Upper lobe of left lung (tissue), 4 donors: ENCODE data around the gene ANXA6.

Source experiments
- POLR2A ChIP-seq, 4 donors: fragments of 450-650 bp; IDR thresholded peaks; one replicate each; pipeline ENCODE4 v1.5.1; 2016 to 2017; ENCODE audit warnings: antibody characterized with exemption in 4 of 4, mild to moderate bottlenecking in 2 of 4
- TF ChIP-seq, protein P1 (sequence below), 6 experiments: fragments of 450-650 bp in 4 of 6; fragments of 200-600 bp in 2 of 6; sonication (generic) in 2 of 6; IDR thresholded peaks; one replicate each; pipeline ENCODE4 v1.5.1; 2016 to 2019; ENCODE audit warnings: antibody characterized with exemption in 6 of 6

DNA sequence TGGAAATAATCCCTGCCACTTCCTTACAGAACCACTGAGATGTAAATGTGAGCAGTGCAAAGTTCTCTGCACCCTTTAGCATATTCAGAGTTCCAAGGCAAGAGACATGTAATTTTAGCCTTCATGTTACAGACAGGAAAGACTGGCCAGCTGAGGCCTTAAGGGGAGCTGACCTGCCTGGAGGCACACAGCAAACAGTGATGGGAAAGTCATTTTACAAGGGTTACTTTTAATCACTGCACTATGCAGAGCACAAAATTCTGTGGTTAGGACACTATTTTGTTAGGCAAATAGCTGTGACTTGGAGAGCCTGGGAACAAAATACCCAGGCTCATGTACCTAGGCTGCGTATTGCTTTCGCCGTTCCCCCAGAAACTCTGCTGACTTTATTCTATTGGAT lies 46.6 kb downstream of the ANXA6 start:
- TF ChIP-seq POLR2A (IDR thresholded peaks at IDR 0.05), result no peak
- TF ChIP-seq, protein P1, sequence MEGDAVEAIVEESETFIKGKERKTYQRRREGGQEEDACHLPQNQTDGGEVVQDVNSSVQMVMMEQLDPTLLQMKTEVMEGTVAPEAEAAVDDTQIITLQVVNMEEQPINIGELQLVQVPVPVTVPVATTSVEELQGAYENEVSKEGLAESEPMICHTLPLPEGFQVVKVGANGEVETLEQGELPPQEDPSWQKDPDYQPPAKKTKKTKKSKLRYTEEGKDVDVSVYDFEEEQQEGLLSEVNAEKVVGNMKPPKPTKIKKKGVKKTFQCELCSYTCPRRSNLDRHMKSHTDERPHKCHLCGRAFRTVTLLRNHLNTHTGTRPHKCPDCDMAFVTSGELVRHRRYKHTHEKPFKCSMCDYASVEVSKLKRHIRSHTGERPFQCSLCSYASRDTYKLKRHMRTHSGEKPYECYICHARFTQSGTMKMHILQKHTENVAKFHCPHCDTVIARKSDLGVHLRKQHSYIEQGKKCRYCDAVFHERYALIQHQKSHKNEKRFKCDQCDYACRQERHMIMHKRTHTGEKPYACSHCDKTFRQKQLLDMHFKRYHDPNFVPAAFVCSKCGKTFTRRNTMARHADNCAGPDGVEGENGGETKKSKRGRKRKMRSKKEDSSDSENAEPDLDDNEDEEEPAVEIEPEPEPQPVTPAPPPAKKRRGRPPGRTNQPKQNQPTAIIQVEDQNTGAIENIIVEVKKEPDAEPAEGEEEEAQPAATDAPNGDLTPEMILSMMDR (IDR thresholded peaks at IDR 0.05), result no peak
